ENCODE measurements around the gene CCDC6.

Gene CCDC6

DNA sequence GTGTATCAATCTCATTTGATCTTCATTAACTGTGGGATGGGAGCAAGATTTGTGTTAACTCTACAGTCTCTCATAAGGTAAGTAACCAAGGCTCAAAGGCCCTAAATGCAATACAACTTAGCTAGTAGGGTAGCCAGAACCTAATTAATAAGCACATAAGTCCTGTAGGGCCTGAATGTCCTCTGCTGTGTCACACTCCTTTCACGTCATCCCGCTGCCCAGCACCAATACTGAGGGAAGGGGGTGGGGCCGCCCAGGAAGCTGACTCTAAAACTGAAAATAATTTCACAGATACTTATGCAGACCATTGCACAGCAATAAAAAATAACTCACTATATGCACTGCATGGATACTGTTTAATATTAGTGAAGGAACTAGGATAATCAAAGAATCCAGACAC lies 13.7 kb downstream of the CCDC6 start:
- TF ChIP-seq, protein P1, sequence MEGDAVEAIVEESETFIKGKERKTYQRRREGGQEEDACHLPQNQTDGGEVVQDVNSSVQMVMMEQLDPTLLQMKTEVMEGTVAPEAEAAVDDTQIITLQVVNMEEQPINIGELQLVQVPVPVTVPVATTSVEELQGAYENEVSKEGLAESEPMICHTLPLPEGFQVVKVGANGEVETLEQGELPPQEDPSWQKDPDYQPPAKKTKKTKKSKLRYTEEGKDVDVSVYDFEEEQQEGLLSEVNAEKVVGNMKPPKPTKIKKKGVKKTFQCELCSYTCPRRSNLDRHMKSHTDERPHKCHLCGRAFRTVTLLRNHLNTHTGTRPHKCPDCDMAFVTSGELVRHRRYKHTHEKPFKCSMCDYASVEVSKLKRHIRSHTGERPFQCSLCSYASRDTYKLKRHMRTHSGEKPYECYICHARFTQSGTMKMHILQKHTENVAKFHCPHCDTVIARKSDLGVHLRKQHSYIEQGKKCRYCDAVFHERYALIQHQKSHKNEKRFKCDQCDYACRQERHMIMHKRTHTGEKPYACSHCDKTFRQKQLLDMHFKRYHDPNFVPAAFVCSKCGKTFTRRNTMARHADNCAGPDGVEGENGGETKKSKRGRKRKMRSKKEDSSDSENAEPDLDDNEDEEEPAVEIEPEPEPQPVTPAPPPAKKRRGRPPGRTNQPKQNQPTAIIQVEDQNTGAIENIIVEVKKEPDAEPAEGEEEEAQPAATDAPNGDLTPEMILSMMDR (conservative IDR thresholded peaks at IDR 0.05; ENCODE audit: low read depth, low read length), result no peak
- DNase-seq (ENCODE audit: low read depth), result no peak
- no peak overlapping the region for H3K4me3 ChIP-seq (ENCODE audit: low read depth, low read length)

DNA sequence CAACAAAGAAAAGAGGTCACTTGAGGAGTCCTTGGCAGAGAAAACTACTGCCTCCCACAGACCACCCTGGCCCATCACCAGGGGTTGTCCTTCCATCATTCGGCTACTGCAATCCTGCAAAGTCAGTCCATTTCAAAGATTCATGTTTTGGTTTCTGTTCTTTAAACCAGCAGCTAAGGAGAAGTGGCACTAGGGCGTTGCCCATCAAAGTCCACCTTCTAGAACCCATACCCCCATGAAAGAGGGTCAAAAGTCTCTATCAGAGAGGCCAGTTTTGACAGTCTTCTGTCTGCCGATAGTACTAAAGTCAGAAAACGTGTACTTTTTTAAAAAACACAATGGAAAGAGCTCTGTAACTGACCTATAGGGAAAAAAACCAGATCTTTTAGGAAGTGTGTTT lies 14.4 kb downstream of the CCDC6 start:
- H3K4me3 ChIP-seq (ENCODE audit: low read depth, low read length), result no peak overlapping the region
- TF ChIP-seq, protein P1 (conservative IDR thresholded peaks at IDR 0.05; ENCODE audit: low read depth, low read length), result no peak
- DNase-seq (ENCODE audit: low read depth), result no peak

DNA sequence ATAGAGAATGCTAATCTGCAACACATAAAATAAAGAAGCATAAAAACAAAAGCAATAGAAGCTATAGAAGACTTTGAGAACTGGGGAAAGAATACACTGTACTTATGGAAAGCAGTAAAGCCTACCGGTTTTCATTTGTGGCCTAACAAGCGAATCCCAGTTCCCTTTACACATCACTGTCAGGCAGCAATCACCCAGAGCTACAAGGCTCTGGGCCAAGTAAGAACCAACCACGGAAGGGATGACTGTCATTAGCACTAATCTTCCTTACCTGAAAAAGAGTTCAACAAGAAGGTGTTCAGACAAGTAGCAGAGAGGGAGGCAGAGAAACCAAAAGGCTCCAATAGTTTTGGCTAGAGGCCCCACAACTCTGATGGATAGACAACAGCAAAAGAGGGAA lies 15.0 kb downstream of the CCDC6 start:
- no peak overlapping the region for H3K4me3 ChIP-seq (ENCODE audit: low read depth, low read length)
- TF ChIP-seq, protein P1 (conservative IDR thresholded peaks at IDR 0.05; ENCODE audit: low read depth, low read length), result no peak
- no peak for DNase-seq (ENCODE audit: low read depth)

DNA sequence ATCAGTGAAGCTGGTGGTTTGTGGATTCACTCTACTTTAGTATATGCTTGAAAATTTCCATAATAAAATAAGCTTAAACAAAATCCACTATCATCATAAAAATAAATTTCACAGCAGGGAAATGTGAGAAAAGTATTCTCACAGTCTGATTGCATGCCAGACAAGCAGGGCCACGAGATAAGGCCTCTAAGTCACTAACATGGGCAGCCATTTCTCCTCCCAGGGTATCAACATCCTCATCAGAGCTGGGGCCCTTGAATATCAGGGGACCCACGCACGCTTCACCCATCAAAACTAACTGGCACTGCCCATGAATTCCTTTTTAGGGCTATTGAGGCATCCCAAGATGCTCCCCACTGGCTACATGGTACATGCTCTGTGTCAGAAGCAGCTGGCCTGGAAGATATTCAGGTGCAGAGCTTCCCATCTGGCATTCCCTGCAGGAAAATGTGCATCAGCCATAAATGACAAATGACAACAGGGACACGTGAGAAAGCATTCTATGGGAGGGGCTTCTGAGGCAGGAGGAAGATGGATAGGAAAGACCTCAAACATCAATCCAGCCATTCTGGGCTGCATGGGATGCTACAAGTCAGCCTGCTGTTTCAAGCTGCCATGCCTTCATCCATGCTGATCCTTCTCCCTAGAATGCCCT lies 17.4 kb downstream of the CCDC6 start:
- TF ChIP-seq, protein P1 (conservative IDR thresholded peaks at IDR 0.05; ENCODE audit: low read depth, low read length), result no peak
- no peak overlapping the region for H3K4me3 ChIP-seq (ENCODE audit: low read depth, low read length)
- no peak for DNase-seq (ENCODE audit: low read depth)

DNA sequence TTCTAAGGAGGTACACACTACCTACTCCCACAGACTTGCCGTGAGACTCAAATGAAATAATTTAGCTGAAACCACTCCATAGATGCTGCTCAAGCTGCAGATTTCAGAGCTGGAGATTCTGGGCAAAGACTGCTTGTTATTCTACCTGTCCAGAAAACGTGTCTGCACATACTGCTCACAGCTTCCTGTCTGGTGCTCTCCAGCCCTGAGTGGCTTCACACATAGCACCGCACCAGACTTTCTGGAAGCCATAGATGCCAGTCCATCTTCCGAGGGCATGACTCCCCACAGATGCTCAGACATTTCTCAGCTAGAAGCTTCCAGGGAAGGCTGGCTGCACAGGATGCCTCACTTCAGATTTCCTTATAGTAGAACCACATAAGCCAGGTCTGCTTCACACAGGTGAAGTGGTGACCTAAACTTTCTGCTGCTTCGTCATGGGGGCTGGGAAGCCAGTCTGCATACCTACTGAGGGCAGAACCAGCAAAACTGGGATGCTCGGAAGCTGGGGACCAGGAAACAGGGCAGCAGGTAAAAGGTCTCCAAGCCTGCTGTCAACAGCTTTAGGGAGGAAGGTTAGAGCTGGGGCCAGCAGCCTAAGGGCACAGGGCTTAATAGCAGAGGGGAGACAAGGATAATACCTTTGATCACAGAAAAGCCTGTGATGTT lies 18.2 kb downstream of the CCDC6 start:
- H3K4me3 ChIP-seq (ENCODE audit: low read depth, low read length), result no peak overlapping the region
- DNase-seq (ENCODE audit: low read depth), result no peak
- TF ChIP-seq, protein P1 (conservative IDR thresholded peaks at IDR 0.05; ENCODE audit: low read depth, low read length), result no peak

DNA sequence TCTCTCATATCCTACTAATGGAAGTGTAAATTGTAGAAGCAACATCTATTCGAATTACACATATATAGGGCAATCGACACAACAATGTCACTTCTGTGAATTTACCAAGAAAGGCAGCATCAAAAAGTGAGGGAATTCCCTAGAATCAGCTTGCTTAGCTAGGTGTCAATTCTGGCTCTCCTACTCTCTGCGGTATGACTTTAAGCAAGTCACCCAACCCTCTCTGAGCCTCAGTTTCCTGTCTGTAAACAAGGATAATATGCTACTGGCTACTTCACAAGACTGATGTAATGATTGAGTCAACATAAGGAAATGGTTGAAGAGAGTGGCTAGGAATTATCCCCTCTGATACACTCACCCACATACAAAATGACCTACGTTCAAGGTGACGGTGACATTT lies 19.4 kb downstream of the CCDC6 start:
- DNase-seq (ENCODE audit: low read depth), result no peak
- TF ChIP-seq, protein P1 (conservative IDR thresholded peaks at IDR 0.05; ENCODE audit: low read depth, low read length), result no peak
- no peak overlapping the region for H3K4me3 ChIP-seq (ENCODE audit: low read depth, low read length)
